Esophagus squamous epithelium (tissue), 5 donors: ENCODE measurements around the gene PARVA. TPM values are rescaled to one million over a fixed set of nuclear protein-coding genes. Genes with fewer than 3 reads are reported as not detected.

Experiments used
- DNase-seq: peaks from one replicate; lab custom pipeline; 2025; lab: John Stamatoyannopoulos, UW
- H3K27ac ChIP-seq, 4 donors: fragments of 200-600 bp; sonication (generic); one replicate each; pipeline ENCODE4 v1.5.1; 2016 to 2019; ENCODE audit warnings: mild to moderate bottlenecking in 1 of 4
- H3K27me3 ChIP-seq, 4 donors: fragments of 200-600 bp; sonication (generic); 1 replicate in 3 of 4; 2 replicates in 1 of 4; pipeline versions ENCODE4 v1.5.1 to v1.6.0; 2017 to 2021; ENCODE audit warnings: antibody characterized with exemption in 1 of 4
- H3K36me3 ChIP-seq, 3 donors: fragments of 200-600 bp; sonication (generic); one replicate each; pipeline ENCODE4 v1.5.1; 2016 to 2019
- H3K4me1 ChIP-seq, 3 donors: fragments of 200-600 bp; sonication (generic); one replicate each; pipeline ENCODE4 v1.5.1; 2017 to 2019
- H3K4me3 ChIP-seq, 4 donors: fragments of 200-600 bp; sonication (generic); 1 replicate in 3 of 4; 2 replicates in 1 of 4; pipeline ENCODE4 v1.5.1; 2016 to 2019; ENCODE audit warnings: mild to moderate bottlenecking in 2 of 4, moderate library complexity in 1 of 4
- H3K9me3 ChIP-seq, 3 donors: fragments of 200-600 bp; sonication (generic); one replicate each; pipeline ENCODE4 v1.5.1; 2016 to 2019
- POLR2A ChIP-seq, 4 donors: fragments of 450-650 bp; IDR thresholded peaks; one replicate each; pipeline ENCODE4 v1.6.1; 2017; ENCODE audit warnings: antibody characterized with exemption in 4 of 4, mild to moderate bottlenecking in 4 of 4, moderate library complexity in 3 of 4
- WGBS, 2 donors: methylation state at CpG; one replicate each; pipeline ENCODE4 v1.1.5; 2018; 5-methylcytosine and 5-hydroxymethylcytosine counted together
- intact Hi-C: fragments of 100-400 bp; cut with DNase I; formaldehyde crosslinking; loops from one replicate; pipeline ENCODE4 v1.15.0; 2022
- total RNA-seq, 4 donors: library from RNA; depleted of rRNA; stranded (reverse); fragments of >200 nt; gene quantifications; one replicate each; pipeline ENCODE4 v1.1.0, GENCODE V29; 2016
- TF ChIP-seq, protein P1 (sequence below), 6 experiments: fragments of 450-650 bp in 4 of 6; fragments of 200-600 bp in 2 of 6; sonication (generic) in 2 of 6; IDR thresholded peaks; one replicate each; pipeline ENCODE4 v1.5.1; 2016 to 2019; ENCODE audit warnings: antibody characterized with exemption in 6 of 6, mild to moderate bottlenecking in 4 of 6, moderate library complexity in 4 of 6
- donor health status: DM: yes; HTN: yes; CAD: no.

The PARVA gene
- total RNA-seq, 4 donors from 2014 or later: 8.6 to 66.9 (median 16.2) TPM

DNA sequence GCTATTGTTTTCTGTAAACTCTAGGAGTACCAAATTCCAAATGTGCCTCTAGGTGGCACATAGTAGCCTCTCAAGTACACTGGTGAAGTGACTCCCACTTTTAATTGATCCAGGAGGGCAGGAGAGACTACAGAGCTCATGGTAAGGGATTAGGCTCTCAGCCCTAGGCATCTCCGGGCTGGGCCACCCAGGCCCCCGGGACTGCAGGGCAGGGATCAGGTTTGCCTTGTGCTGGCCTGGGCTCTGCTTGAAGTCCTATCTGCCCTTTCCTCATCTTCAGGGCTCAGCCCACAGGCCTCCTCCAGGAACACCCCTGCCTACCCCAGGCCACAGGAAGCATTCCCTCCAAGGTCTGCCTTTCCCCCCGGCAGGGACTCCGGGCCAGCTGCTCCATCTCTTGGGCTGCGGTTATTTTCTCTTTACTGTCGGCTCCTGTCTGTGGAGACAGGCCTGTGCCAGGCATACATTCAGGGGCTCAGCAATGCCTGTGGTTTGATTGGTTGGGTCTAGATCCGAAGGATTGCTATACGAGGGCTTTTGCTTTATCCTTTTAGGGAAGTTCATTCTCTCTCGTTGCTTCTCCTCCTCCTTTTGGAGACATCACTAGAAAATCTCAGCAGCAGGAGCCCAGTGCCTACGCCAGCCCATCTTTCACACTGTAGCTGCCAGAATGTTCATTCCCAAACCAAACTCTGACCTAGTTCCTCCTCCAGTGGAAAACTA lies 32.8 kb downstream of the PARVA start:
- H3K27ac ChIP-seq: peak overlapping the region; percentile 72 to 94 (median 87)
- H3K4me1 ChIP-seq: peaks cover 5 to 79% (median 24%) of the 10 kb centered on the region in 3 donors
- no peaks in the 10 kb centered on the region for H3K36me3 ChIP-seq
- DNase-seq: no peak
- WGBS, 2 donors: 52 to 69% methylated on average over 5 to 8 of the region's 10 CpGs
- peak overlapping the region in 1 of 4 donors; percentile 32 for H3K4me3 ChIP-seq
- TF ChIP-seq, protein P1, sequence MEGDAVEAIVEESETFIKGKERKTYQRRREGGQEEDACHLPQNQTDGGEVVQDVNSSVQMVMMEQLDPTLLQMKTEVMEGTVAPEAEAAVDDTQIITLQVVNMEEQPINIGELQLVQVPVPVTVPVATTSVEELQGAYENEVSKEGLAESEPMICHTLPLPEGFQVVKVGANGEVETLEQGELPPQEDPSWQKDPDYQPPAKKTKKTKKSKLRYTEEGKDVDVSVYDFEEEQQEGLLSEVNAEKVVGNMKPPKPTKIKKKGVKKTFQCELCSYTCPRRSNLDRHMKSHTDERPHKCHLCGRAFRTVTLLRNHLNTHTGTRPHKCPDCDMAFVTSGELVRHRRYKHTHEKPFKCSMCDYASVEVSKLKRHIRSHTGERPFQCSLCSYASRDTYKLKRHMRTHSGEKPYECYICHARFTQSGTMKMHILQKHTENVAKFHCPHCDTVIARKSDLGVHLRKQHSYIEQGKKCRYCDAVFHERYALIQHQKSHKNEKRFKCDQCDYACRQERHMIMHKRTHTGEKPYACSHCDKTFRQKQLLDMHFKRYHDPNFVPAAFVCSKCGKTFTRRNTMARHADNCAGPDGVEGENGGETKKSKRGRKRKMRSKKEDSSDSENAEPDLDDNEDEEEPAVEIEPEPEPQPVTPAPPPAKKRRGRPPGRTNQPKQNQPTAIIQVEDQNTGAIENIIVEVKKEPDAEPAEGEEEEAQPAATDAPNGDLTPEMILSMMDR (IDR thresholded peaks at IDR 0.05): peak in 1 of 6 experiments; percentile 22
- no peak for TF ChIP-seq POLR2A (IDR thresholded peaks at IDR 0.05)
- H3K9me3 ChIP-seq: no peaks in the 10 kb centered on the region
- intact Hi-C loops: no loop called here
- no peaks in the 10 kb centered on the region for H3K27me3 ChIP-seq

DNA sequence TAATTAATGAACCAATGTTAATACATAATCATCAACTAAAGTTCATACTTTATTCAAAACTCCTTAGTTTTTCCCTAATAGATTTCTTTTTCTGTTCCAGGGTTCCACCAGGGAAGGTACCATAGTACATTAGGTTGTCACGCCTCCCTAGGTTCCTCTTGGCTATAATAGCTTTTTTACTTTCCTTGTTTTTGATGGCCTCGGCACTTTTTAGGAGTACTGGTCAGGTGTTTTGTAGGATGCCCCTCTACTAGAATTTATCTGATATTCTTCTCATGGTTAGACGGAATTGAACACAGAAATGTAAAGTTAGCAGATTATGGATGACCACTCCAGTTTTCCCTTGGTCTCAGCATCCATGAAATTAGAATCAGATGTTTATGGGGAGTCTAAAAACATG lies 34.0 kb downstream of the PARVA start:
- TF ChIP-seq, protein P1 (IDR thresholded peaks at IDR 0.05): no peak
- no peak for TF ChIP-seq POLR2A (IDR thresholded peaks at IDR 0.05)
- peak overlapping the region; percentile 62 to 94 (median 87) for H3K27ac ChIP-seq
- no peaks in the 10 kb centered on the region for H3K36me3 ChIP-seq
- WGBS, 2 donors: 78 to 88% methylated on average over 3 of the region's 3 CpGs
- H3K9me3 ChIP-seq: no peaks in the 10 kb centered on the region
- no peak overlapping the region for H3K4me3 ChIP-seq
- no peaks in the 10 kb centered on the region for H3K27me3 ChIP-seq
- intact Hi-C loops: no loop called here
- H3K4me1 ChIP-seq: peaks cover 5 to 79% (median 24%) of the 10 kb centered on the region in 3 donors
- DNase-seq: no peak

DNA sequence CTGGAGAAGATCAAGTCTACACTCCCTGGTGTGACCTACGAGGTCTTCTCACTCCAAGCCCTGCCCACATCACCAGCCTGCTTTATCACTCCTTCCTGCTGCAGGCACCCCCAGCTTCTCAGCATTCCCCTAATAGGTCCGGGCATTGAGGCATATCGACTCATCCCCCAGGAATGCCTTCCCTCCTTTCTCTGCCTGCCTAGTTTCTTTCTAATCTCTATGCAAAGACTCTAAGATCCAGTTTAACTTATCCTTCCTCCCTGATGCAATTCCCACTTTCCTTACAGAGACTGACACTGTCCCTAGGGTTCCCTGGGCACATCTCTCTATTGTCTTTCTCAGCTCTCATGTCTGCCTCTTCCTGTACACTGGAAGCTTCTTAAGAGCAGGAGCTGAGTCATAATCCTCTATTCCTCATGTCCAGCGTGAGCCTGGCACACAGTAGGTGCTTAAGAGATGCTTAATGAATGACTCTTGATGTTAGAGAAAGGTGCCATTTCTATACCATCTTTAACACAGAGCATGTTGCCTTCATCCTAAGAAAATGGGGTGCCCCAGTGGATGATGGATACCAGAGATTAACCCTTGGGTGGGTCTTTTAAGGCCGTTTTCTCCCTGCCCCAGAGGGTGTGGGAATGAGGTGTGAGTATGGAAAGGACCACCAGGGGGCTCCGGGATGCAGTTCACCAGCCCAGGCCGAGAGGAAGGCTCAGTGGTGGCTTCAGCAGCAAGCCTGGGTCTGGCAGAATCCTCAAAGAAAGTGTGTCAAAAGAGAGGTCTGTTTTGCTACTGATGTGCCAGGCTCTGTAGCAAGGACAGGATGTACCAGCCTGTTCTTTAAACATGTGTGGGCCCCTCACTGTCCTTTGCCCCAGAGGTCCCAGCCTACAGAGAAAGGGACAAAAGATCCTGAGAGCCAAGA lies 34.7 kb downstream of the PARVA start:
- Histone ChIP-seq H3K4me1 (peaks cover 5 to 79% (median 24%) of the 10 kb centered on the region in 3 donors), H3K9me3 (no peaks in the 10 kb centered on the region), H3K36me3 (no peaks in the 10 kb centered on the region), H3K27ac (peak overlapping the region; percentile 62 to 94 (median 87)), H3K27me3 (no peaks in the 10 kb centered on the region), H3K4me3 (no peak overlapping the region)
- DNase-seq: no peak
- WGBS, 2 donors: 18 to 25% methylated on average over 4 to 7 of the region's 7 CpGs
- TF ChIP-seq POLR2A (IDR thresholded peaks at IDR 0.05): peak in 1 of 4 donors; percentile 18
- TF ChIP-seq, protein P1 (IDR thresholded peaks at IDR 0.05): peak in 5 of 6 experiments; percentile 52 to 82 (median 62)
- intact Hi-C loops: no loop called here

DNA sequence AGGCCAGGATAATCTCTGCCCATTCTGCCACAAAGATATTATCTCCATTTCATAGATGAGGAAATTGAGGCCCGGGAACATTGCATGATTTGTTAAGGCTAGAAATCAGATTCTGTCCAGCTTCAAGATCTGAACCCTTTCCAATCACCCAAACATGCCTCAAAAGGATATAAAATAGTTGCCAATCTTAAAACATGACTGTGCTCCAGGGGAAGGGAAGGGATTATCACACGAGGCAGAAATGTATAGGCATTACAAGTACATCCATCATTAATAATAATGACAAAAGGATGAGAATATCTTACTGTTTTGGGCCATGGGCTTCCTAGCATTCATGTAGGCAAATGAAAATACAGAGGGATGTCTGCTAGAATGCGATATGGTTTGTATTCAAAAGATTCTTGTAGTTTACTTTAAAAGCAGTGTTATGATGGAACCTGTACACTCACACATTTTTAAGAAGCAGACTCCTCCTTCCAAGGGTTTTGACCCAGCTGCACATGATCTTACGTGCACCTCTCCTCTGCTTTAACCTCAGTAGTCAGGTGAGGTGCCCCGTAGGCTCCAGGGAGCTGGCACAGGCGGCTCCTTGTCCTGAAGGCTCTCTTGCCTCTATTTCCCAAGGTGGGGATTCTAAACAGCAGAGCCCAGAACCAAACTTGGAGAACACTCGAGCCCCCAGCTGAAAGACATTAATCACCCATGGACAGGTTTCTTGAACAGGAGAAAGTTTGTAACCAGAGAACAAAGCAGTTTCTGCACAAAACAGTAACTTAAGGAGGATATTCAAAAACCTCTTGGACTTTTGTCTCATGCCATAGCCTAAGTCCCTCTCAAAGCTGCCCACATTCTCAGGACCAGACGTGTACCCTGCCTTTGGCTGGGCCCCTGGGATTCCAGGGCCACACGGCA lies 36.0 kb downstream of the PARVA start:
- DNase-seq: no peak
- Histone ChIP-seq H3K36me3 (no peaks in the 10 kb centered on the region), H3K4me1 (peaks cover 5 to 78% (median 28%) of the 10 kb centered on the region in 3 donors), H3K27me3 (no peaks in the 10 kb centered on the region), H3K9me3 (no peaks in the 10 kb centered on the region), H3K27ac (peak overlapping the region; percentile 38 to 94 (median 87)), H3K4me3 (no peak overlapping the region)
- TF ChIP-seq POLR2A (IDR thresholded peaks at IDR 0.05): no peak
- TF ChIP-seq, protein P1 (IDR thresholded peaks at IDR 0.05): no peak
- 32% methylated on average over 9 of the region's 9 CpGs for WGBS, 2 donors
- intact Hi-C loops: no loop called here
